GM23338 (cell line): ENCODE results near the gene CELF4.

Source experiments
- CREB1 ChIP-seq: fragments of 250-450 bp; sonication (Bioruptor Pico); IDR thresholded peaks from 2 replicates; pipeline ENCODE4 v1.5.0; 2020; ENCODE audit warnings: low read depth, mild to moderate bottlenecking, moderate library complexity
- EZH2 ChIP-seq: fragments of 200-600 bp; sonication (generic); IDR thresholded peaks from one replicate; pipeline ENCODE4 v1.8.0; 2017; ENCODE audit warnings: antibody characterized with exemption, mild to moderate bottlenecking, low read depth; ENCODE audit not compliant: unreplicated experiment
- EZH2phosphoT487 ChIP-seq: fragments of 200-600 bp; sonication (generic); IDR thresholded peaks from one replicate; pipeline ENCODE4 v1.8.1; 2018; ENCODE audit warnings: antibody characterized with exemption; ENCODE audit not compliant: unreplicated experiment
- JUNB ChIP-seq: IDR thresholded peaks from one replicate; pipeline ENCODE4 v1.6.1; 2016; ENCODE audit warnings: antibody characterized with exemption; ENCODE audit not compliant: unreplicated experiment
- NANOG ChIP-seq: IDR thresholded peaks from 2 replicates; pipeline ENCODE4 v1.6.1; 2016; ENCODE audit warnings: antibody characterized with exemption, borderline replicate concordance
- POLR2AphosphoS5 ChIP-seq: IDR thresholded peaks from 2 replicates; pipeline ENCODE4 v1.6.1; 2016; ENCODE audit warnings: antibody characterized with exemption, low read depth
- STAT1 ChIP-seq: IDR thresholded peaks from one replicate; pipeline ENCODE4 v1.6.1; 2016; ENCODE audit warnings: antibody characterized with exemption; ENCODE audit not compliant: unreplicated experiment
- ZNF331 ChIP-seq: fragments of 250-450 bp; sonication (Bioruptor Pico); IDR thresholded peaks from 2 replicates; pipeline ENCODE4 v1.5.0; 2020; ENCODE audit warnings: low read depth, mild to moderate bottlenecking, moderate library complexity
- TF ChIP-seq, protein P1 (sequence below), 2 experiments: fragments of 200-600 bp in 1 of 2; sonication (generic) in 1 of 2; conservative IDR thresholded peaks; 2 replicates each; pipeline versions ENCODE4 v1.5.1 to v1.6.1; 2016 to 2017; ENCODE audit warnings: antibody characterized with exemption in 2 of 2, low read depth in 2 of 2, mild to moderate bottlenecking in 2 of 2, moderate library complexity in 1 of 2
- TF ChIP-seq, protein P2 (sequence below): IDR thresholded peaks from one replicate; pipeline ENCODE4 v1.6.1; 2018; ENCODE audit warnings: antibody characterized with exemption; ENCODE audit not compliant: unreplicated experiment
- TF ChIP-seq, protein P3 (sequence below): IDR thresholded peaks from 2 replicates; pipeline ENCODE4 v1.6.1; 2016; ENCODE audit warnings: antibody characterized with exemption

DNA sequence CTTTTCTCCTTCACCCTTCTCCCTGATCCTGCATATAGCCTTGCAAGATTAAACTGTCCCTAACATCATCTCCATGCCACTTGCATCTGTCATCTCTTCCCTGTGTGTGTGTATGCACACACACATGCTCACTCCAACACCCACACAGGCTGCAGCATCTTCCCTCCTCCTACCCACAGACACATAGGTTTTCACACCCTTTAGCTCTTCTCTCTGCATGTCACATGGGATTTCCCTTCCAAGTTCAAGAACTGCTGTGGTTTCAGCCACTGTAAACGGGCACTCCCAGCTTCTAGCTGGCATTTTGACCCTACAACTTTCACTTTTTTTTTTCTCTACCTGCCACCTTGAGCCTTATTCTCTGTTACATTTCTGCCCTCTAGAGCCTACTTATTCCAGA, 6.4 kb downstream of the CELF4 start:
- no peak for TF ChIP-seq JUNB
- TF ChIP-seq EZH2, result no peak
- TF ChIP-seq POLR2AphosphoS5, result no peak
- TF ChIP-seq, protein P1, sequence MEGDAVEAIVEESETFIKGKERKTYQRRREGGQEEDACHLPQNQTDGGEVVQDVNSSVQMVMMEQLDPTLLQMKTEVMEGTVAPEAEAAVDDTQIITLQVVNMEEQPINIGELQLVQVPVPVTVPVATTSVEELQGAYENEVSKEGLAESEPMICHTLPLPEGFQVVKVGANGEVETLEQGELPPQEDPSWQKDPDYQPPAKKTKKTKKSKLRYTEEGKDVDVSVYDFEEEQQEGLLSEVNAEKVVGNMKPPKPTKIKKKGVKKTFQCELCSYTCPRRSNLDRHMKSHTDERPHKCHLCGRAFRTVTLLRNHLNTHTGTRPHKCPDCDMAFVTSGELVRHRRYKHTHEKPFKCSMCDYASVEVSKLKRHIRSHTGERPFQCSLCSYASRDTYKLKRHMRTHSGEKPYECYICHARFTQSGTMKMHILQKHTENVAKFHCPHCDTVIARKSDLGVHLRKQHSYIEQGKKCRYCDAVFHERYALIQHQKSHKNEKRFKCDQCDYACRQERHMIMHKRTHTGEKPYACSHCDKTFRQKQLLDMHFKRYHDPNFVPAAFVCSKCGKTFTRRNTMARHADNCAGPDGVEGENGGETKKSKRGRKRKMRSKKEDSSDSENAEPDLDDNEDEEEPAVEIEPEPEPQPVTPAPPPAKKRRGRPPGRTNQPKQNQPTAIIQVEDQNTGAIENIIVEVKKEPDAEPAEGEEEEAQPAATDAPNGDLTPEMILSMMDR (conservative IDR thresholded peaks at IDR 0.05; ENCODE audit: low read depth in 2 of 2), result no peak
- TF ChIP-seq EZH2phosphoT487, result no peak
- TF ChIP-seq, protein P2, sequence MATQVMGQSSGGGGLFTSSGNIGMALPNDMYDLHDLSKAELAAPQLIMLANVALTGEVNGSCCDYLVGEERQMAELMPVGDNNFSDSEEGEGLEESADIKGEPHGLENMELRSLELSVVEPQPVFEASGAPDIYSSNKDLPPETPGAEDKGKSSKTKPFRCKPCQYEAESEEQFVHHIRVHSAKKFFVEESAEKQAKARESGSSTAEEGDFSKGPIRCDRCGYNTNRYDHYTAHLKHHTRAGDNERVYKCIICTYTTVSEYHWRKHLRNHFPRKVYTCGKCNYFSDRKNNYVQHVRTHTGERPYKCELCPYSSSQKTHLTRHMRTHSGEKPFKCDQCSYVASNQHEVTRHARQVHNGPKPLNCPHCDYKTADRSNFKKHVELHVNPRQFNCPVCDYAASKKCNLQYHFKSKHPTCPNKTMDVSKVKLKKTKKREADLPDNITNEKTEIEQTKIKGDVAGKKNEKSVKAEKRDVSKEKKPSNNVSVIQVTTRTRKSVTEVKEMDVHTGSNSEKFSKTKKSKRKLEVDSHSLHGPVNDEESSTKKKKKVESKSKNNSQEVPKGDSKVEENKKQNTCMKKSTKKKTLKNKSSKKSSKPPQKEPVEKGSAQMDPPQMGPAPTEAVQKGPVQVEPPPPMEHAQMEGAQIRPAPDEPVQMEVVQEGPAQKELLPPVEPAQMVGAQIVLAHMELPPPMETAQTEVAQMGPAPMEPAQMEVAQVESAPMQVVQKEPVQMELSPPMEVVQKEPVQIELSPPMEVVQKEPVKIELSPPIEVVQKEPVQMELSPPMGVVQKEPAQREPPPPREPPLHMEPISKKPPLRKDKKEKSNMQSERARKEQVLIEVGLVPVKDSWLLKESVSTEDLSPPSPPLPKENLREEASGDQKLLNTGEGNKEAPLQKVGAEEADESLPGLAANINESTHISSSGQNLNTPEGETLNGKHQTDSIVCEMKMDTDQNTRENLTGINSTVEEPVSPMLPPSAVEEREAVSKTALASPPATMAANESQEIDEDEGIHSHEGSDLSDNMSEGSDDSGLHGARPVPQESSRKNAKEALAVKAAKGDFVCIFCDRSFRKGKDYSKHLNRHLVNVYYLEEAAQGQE, result no peak
- TF ChIP-seq, protein P3, sequence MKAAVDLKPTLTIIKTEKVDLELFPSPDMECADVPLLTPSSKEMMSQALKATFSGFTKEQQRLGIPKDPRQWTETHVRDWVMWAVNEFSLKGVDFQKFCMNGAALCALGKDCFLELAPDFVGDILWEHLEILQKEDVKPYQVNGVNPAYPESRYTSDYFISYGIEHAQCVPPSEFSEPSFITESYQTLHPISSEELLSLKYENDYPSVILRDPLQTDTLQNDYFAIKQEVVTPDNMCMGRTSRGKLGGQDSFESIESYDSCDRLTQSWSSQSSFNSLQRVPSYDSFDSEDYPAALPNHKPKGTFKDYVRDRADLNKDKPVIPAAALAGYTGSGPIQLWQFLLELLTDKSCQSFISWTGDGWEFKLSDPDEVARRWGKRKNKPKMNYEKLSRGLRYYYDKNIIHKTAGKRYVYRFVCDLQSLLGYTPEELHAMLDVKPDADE, result no peak
- TF ChIP-seq CREB1, result no peak
- TF ChIP-seq NANOG, result no peak
- no peak for TF ChIP-seq ZNF331 (CRISPR knock-in tag)
- TF ChIP-seq STAT1, result no peak
